Activated B cell treated with CpG ODN at 0.5 μM for 24 hours (primary cell): Measurements from ENCODE around the gene NFX1. TPM values are rescaled to one million over a fixed set of nuclear protein-coding genes. Genes with fewer than 3 reads are reported as not detected.
A peak's percentile ranks its signal among the peaks of the same experiment; 100 is the strongest.

Source experiments
- ATAC-seq: fragments of 200-7000 bp; cut with Tn5 transposase; one replicate; pipeline ENCODE4 v1.10.0; 2021; ENCODE audit warnings: low read depth, mild to moderate bottlenecking, moderate library complexity
- CTCF ChIA-PET: fragments of 350-600 bp; sonication (Branson Sonifier 250); formaldehyde crosslinking; loops from one replicate; lab custom pipeline; 2021; ENCODE audit warnings: antibody characterized with exemption; lab: Charles Lee
- POLR2A ChIA-PET: fragments of 350-600 bp; sonication (Branson Sonifier 250); formaldehyde crosslinking; loops from one replicate; lab custom pipeline; 2021; ENCODE audit warnings: antibody characterized with exemption; lab: Charles Lee
- DNase-seq: peaks from one replicate; pipeline ENCODE4 v3.0.0; 2022
- H3K27ac Mint-ChIP-seq: one replicate; pipeline ENCODE4 v1.8.0; 2020; ENCODE audit warnings: mixed read lengths
- H3K27me3 Mint-ChIP-seq: one replicate; pipeline ENCODE4 v1.8.0; 2021; ENCODE audit warnings: mixed read lengths
- H3K36me3 Mint-ChIP-seq: one replicate; pipeline ENCODE4 v1.8.0; 2021; ENCODE audit warnings: low read depth, mixed read lengths
- H3K4me1 Mint-ChIP-seq: one replicate; pipeline ENCODE4 v1.8.0; 2021; ENCODE audit warnings: mixed read lengths
- H3K4me3 Mint-ChIP-seq: one replicate; pipeline ENCODE4 v1.8.0; 2020; ENCODE audit warnings: mild to moderate bottlenecking, mixed read lengths
- H3K9me3 Mint-ChIP-seq: one replicate; pipeline ENCODE4 v1.8.0; 2020; ENCODE audit warnings: mixed read lengths
- CTCF ChIP-seq: fragments of 200-600 bp; IDR thresholded peaks from one replicate; pipeline ENCODE4 v1.8.0; 2022; ENCODE audit warnings: antibody characterized with exemption, mild to moderate bottlenecking
- intact Hi-C: fragments of 100-400 bp; cut with micrococcal nuclease; formaldehyde crosslinking; loops from one replicate; pipeline ENCODE4 v1.15.1; 2024
- total RNA-seq: library from RNA; stranded (reverse); gene quantifications from 2 replicates; pipeline ENCODE4 v1.2.3, GENCODE V29; 2022

The NFX1 gene
- total RNA-seq, 1 donor from 2014 or later, result 57.2 TPM

- Mint-ChIP-seq H3K36me3 (peaks cover 40% of the 10 kb centered on the region), H3K4me3 (peak overlapping the region; percentile 99), H3K4me1 (peaks cover 58% of the 10 kb centered on the region), H3K27me3 (no peaks in the 10 kb centered on the region), H3K9me3 (no peaks in the 10 kb centered on the region), H3K27ac (peak overlapping the region; percentile 100)
- POLR2A ChIA-PET, result interaction anchor here (0.6 to 2.2 kb wide), 32 partner anchors 9 to 1321 kb away, joined by 3 to 22 read pairs (median 5); partner anchors contain the start of genes B4GALT1, BAG1, CHMP5 and DNAJA1
- TF ChIP-seq CTCF, result no peak
- ATAC-seq (no peak), DNase-seq (no peak)
- CTCF ChIA-PET, result interaction anchor here (0.7 to 1.2 kb wide), 3 partner anchors 25 to 184 kb away, joined by 3 to 4 read pairs (median 4); partner anchors contain the start of genes BAG1, CHMP5 and NOL6
- intact Hi-C loops, result loop anchor here (1.0 to 10.0 kb wide), 10 partner anchors 26 to 1039 kb away; partner anchors contain the start of genes APTX, B4GALT1, BAG1 and DNAJA1
Measured at GRCh38 chr9:33289936-33290246, 425 bp upstream of the NFX1 start.

GRCh38 chr9:33291031-33291397, 698 bp downstream of the NFX1 start:
- intact Hi-C loops, result loop anchor here (2.0 to 10.0 kb wide), 4 partner anchors 124 to 1038 kb away; partner anchors contain the start of genes B4GALT1, KIF24, NUDT2 and SMIM27
- H3K27me3 Mint-ChIP-seq, result no peaks in the 10 kb centered on the region
- ATAC-seq (no peak), DNase-seq (no peak)
- H3K27ac Mint-ChIP-seq, result peak overlapping the region; percentile 100
- H3K9me3 Mint-ChIP-seq, result no peaks in the 10 kb centered on the region
- H3K4me3 Mint-ChIP-seq, result peak overlapping the region; percentile 99
- peaks cover 46% of the 10 kb centered on the region for H3K36me3 Mint-ChIP-seq
- H3K4me1 Mint-ChIP-seq, result peaks cover 68% of the 10 kb centered on the region
- CTCF ChIA-PET, result interaction anchor here (1.2 kb wide), 1 partner anchor 65 kb away, joined by 4 read pairs; no protein-coding TSS in a partner anchor
- POLR2A ChIA-PET, result interaction anchor here (1.0 to 2.2 kb wide), 13 partner anchors 10 to 739 kb away, joined by 3 to 22 read pairs (median 6); partner anchors contain the start of genes B4GALT1, BAG1, CHMP5 and DNAJA1
- TF ChIP-seq CTCF, result no peak

GRCh38 chr9:33291901-33292300, 1.6 kb downstream of the NFX1 start:
- no peak for ATAC-seq
- Mint-ChIP-seq H3K9me3 (no peaks in the 10 kb centered on the region), H3K4me1 (peaks cover 74% of the 10 kb centered on the region), H3K27ac (peak overlapping the region; percentile 71), H3K27me3 (no peaks in the 10 kb centered on the region), H3K4me3 (peak overlapping the region; percentile 58), H3K36me3 (peaks cover 54% of the 10 kb centered on the region)
- DNase-seq, result no peak
- ChIA-PET CTCF (no interaction called here), POLR2A (no interaction called here)
- no peak for TF ChIP-seq CTCF
- intact Hi-C loops, result loop anchor here (2.0 to 10.0 kb wide), 4 partner anchors 125 to 1037 kb away; partner anchors contain the start of genes B4GALT1, KIF24, NUDT2 and SMIM27

- no peaks in the 10 kb centered on the region for H3K27me3 Mint-ChIP-seq
- H3K9me3 Mint-ChIP-seq, result no peaks in the 10 kb centered on the region
- H3K36me3 Mint-ChIP-seq, result peaks cover 73% of the 10 kb centered on the region
- H3K27ac Mint-ChIP-seq, result peak overlapping the region; percentile 93
- H3K4me3 Mint-ChIP-seq, result no peak overlapping the region
- ATAC-seq (no peak), DNase-seq (no peak)
- peaks cover 85% of the 10 kb centered on the region for H3K4me1 Mint-ChIP-seq
- intact Hi-C loops, result loop anchor here (10.0 kb wide), 1 partner anchor 739 kb away; the partner anchor contains the start of genes SMIM27 and TOPORS
- POLR2A ChIA-PET, result no interaction called here
- TF ChIP-seq CTCF, result no peak
- CTCF ChIA-PET, result no interaction called here
Measured at GRCh38 chr9:33293782-33294181, 3.5 kb downstream of the NFX1 start.

GRCh38 chr9:33294670-33295432, 4.5 kb downstream of the NFX1 start:
- DNase-seq, result no peak
- no peak for ATAC-seq
- H3K36me3 Mint-ChIP-seq, result peaks cover 84% of the 10 kb centered on the region
- POLR2A ChIA-PET, result no interaction called here
- H3K27ac Mint-ChIP-seq, result peak overlapping the region; percentile 93
- intact Hi-C loops, result loop anchor here (5.0 to 10.0 kb wide), 3 partner anchors 47 to 740 kb away; partner anchors contain the start of genes SMIM27, TOPORS and UBE2R2
- CTCF ChIA-PET, result no interaction called here
- H3K4me1 Mint-ChIP-seq, result peaks cover 95% of the 10 kb centered on the region
- H3K4me3 Mint-ChIP-seq, result peak overlapping the region; percentile 68
- H3K27me3 Mint-ChIP-seq, result no peaks in the 10 kb centered on the region
- no peaks in the 10 kb centered on the region for H3K9me3 Mint-ChIP-seq
- TF ChIP-seq CTCF, result no peak
